ENCODE data around the gene SPRR2F. TPM values are rescaled to one million over a fixed set of nuclear protein-coding genes. Genes with fewer than 3 reads are reported as not detected.

Gene SPRR2F
- total RNA-seq, 1 experiment from 2014 or later = not detected

DNA sequence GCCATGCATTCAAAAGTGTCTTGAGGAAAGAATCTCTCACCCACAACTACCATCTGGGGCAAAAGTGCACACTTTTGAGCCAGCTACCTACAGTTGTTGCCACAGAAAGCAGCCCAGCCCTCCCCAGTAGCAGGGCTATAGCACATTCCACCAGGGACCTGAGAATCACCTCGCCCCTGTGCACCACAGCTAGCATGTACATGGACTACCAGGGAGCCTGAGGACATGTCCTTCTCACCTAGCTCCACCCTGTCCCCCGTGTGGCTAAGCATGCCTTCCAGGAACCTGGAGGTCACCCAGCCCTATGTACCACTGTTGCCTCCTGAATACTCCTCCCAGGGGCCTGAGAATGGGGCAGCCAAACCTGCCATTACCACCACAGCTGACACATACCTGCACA is 20.4 kb upstream of the SPRR2F start:
- Histone ChIP-seq H3K27ac (ENCODE audit: low read depth, low read length) (no peak overlapping the region), H2AFZ (ENCODE audit: low read depth, low read length, poor library complexity, severe bottlenecking) (no peak overlapping the region), H3K36me3 (ENCODE audit: control insufficient read depth in 1 of 2, insufficient read depth in 2 of 2, low read length in 2 of 2) (no peaks in the 10 kb centered on the region), H4K20me1 (ENCODE audit: insufficient read depth) (no peaks in the 10 kb centered on the region), H3K4me2 (ENCODE audit: low read length) (no peak overlapping the region), H3K4me1 (ENCODE audit: control insufficient read depth in 1 of 2, insufficient read depth in 2 of 2, low read length in 2 of 2) (no peaks in the 10 kb centered on the region), H3K4me3 (replicated peaks in 1 of 2; ENCODE audit: low read depth in 1 of 2, low read length in 2 of 2) (no peak overlapping the region), H3K27me3 (ENCODE audit: insufficient read depth, low read length) (peaks cover 25% of the 10 kb centered on the region; the same call in 1 of the 2 replicates), H3K9me2 (ENCODE audit: insufficient read depth) (no peaks in the 10 kb centered on the region), H3K9ac (ENCODE audit: low read length) (no peak overlapping the region), H3K79me2 (ENCODE audit: insufficient read depth, low read length) (no peaks in the 10 kb centered on the region), H3K9me3 (ENCODE audit: control insufficient read depth in 1 of 2, insufficient read depth in 1 of 2, low read depth in 1 of 2, low read length in 2 of 2) (no peaks in the 10 kb centered on the region)
- POLR2A ChIA-PET = no interaction called here
- CTCF ChIA-PET = no interaction called here
- TF ChIP-seq RAD21 (IDR thresholded peaks at IDR 0.05; ENCODE audit: low read depth) = no peak
- TF ChIP-seq, protein P1, sequence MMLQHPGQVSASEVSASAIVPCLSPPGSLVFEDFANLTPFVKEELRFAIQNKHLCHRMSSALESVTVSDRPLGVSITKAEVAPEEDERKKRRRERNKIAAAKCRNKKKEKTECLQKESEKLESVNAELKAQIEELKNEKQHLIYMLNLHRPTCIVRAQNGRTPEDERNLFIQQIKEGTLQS (IDR thresholded peaks at IDR 0.05) = no peak
- no peak for TF ChIP-seq ZFX (IDR thresholded peaks at IDR 0.05)
- no peak for TF ChIP-seq FOSL1 (IDR thresholded peaks at IDR 0.05; ENCODE audit: low read depth)
- TF ChIP-seq JUND (IDR thresholded peaks at IDR 0.05) = no peak
- no peak for TF ChIP-seq EZH2 (IDR thresholded peaks at IDR 0.05)
- no peak for TF ChIP-seq POLR2A (IDR thresholded peaks at IDR 0.05; ENCODE audit: borderline replicate concordance, extremely low read depth, insufficient read depth, insufficient read length)
- TF ChIP-seq EZH2phosphoT487 (IDR thresholded peaks at IDR 0.05; ENCODE audit: borderline replicate concordance) = no peak
- TF ChIP-seq SRF (IDR thresholded peaks at IDR 0.05; ENCODE audit: low read depth) = no peak
- TF ChIP-seq, protein P2, sequence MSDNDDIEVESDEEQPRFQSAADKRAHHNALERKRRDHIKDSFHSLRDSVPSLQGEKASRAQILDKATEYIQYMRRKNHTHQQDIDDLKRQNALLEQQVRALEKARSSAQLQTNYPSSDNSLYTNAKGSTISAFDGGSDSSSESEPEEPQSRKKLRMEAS (IDR thresholded peaks at IDR 0.05) = no peak
- no peak for TF ChIP-seq TCF7L2 (IDR thresholded peaks at IDR 0.05; ENCODE audit: borderline replicate concordance, extremely low read depth, insufficient read depth, insufficient read length)
- no peak for TF ChIP-seq ZNF274 (IDR thresholded peaks at IDR 0.05; ENCODE audit: low read depth, low read length)
- TF ChIP-seq, protein P3, sequence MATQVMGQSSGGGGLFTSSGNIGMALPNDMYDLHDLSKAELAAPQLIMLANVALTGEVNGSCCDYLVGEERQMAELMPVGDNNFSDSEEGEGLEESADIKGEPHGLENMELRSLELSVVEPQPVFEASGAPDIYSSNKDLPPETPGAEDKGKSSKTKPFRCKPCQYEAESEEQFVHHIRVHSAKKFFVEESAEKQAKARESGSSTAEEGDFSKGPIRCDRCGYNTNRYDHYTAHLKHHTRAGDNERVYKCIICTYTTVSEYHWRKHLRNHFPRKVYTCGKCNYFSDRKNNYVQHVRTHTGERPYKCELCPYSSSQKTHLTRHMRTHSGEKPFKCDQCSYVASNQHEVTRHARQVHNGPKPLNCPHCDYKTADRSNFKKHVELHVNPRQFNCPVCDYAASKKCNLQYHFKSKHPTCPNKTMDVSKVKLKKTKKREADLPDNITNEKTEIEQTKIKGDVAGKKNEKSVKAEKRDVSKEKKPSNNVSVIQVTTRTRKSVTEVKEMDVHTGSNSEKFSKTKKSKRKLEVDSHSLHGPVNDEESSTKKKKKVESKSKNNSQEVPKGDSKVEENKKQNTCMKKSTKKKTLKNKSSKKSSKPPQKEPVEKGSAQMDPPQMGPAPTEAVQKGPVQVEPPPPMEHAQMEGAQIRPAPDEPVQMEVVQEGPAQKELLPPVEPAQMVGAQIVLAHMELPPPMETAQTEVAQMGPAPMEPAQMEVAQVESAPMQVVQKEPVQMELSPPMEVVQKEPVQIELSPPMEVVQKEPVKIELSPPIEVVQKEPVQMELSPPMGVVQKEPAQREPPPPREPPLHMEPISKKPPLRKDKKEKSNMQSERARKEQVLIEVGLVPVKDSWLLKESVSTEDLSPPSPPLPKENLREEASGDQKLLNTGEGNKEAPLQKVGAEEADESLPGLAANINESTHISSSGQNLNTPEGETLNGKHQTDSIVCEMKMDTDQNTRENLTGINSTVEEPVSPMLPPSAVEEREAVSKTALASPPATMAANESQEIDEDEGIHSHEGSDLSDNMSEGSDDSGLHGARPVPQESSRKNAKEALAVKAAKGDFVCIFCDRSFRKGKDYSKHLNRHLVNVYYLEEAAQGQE (IDR thresholded peaks at IDR 0.05; ENCODE audit: low read depth) = no peak
- TF ChIP-seq, protein P4, sequence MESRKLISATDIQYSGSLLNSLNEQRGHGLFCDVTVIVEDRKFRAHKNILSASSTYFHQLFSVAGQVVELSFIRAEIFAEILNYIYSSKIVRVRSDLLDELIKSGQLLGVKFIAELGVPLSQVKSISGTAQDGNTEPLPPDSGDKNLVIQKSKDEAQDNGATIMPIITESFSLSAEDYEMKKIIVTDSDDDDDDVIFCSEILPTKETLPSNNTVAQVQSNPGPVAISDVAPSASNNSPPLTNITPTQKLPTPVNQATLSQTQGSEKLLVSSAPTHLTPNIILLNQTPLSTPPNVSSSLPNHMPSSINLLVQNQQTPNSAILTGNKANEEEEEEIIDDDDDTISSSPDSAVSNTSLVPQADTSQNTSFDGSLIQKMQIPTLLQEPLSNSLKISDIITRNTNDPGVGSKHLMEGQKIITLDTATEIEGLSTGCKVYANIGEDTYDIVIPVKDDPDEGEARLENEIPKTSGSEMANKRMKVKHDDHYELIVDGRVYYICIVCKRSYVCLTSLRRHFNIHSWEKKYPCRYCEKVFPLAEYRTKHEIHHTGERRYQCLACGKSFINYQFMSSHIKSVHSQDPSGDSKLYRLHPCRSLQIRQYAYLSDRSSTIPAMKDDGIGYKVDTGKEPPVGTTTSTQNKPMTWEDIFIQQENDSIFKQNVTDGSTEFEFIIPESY (IDR thresholded peaks at IDR 0.05; ENCODE audit: extremely low read depth, insufficient replicate concordance, low read length) = no peak
- intact Hi-C loops (cut with micrococcal nuclease) = no loop called here
- BruUV-seq (replicated peaks) = no TSS peak
- ATAC-seq (no peak), DNase-seq (ENCODE audit: low read depth, low spot score) (no peak)
- RAD21 ChIA-PET (ENCODE audit: low non-redundant PET in 1 of 2, low total read pairs in 2 of 2, uncharacterized antibody in 2 of 2, unreplicated experiment in 2 of 2) = no interaction called here
